Testis (tissue), 2 donors: ENCODE results near the gene CRADD.

Experiments used
- POLR2A ChIP-seq: fragments of 450-650 bp; IDR thresholded peaks from one replicate; pipeline ENCODE4 v1.6.1; 2017; ENCODE audit warnings: antibody characterized with exemption, mild to moderate bottlenecking, moderate library complexity
- TF ChIP-seq, protein P1 (sequence below), 3 experiments: fragments of 450-650 bp in 2 of 3; fragments of 200-600 bp in 1 of 3; sonication (generic) in 1 of 3; IDR thresholded peaks; one replicate each; pipeline ENCODE4 v1.5.1; 2016 to 2019; ENCODE audit warnings: antibody characterized with exemption in 3 of 3, mild to moderate bottlenecking in 2 of 3, moderate library complexity in 1 of 3

DNA sequence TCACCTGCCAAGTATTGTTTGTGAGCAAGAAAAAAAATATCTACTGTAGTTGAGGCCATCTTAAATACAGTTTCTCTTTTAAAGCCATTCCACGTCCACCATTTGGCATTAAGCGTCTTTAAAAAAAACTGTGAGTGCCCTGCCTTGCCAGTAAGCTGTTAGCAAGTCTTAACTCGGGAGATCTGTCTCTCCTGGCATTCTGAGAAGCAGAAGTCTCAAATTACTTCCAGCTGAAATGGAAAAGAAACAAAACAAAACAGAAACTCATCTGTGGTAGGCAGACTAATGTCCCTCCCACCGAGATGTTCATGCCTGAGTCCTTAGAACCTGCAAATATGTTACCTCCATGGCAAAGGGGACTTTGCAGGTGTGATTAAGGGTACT lies 126.2 kb downstream of the CRADD start:
- TF ChIP-seq, protein P1, sequence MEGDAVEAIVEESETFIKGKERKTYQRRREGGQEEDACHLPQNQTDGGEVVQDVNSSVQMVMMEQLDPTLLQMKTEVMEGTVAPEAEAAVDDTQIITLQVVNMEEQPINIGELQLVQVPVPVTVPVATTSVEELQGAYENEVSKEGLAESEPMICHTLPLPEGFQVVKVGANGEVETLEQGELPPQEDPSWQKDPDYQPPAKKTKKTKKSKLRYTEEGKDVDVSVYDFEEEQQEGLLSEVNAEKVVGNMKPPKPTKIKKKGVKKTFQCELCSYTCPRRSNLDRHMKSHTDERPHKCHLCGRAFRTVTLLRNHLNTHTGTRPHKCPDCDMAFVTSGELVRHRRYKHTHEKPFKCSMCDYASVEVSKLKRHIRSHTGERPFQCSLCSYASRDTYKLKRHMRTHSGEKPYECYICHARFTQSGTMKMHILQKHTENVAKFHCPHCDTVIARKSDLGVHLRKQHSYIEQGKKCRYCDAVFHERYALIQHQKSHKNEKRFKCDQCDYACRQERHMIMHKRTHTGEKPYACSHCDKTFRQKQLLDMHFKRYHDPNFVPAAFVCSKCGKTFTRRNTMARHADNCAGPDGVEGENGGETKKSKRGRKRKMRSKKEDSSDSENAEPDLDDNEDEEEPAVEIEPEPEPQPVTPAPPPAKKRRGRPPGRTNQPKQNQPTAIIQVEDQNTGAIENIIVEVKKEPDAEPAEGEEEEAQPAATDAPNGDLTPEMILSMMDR (IDR thresholded peaks at IDR 0.05) = no peak
- TF ChIP-seq POLR2A = no peak
